H9 (cell line): Measurements from ENCODE around the gene NDNF. TPM values are rescaled to one million over a fixed set of nuclear protein-coding genes. Genes with fewer than 3 reads are reported as not detected.

Source experiments
- DNase-seq: peaks from one replicate; pipeline ENCODE4 v3.0.0-alpha.2; 2017
- H2AFZ ChIP-seq: one replicate; pipeline ENCODE4 v1.6.1; 2013; ENCODE audit warnings: mild to moderate bottlenecking, low read length, control low read depth, moderate library complexity
- H2AK5ac ChIP-seq: 2 replicates; pipeline ENCODE4 v1.6.1; 2013; ENCODE audit warnings: low read length, control low read depth, mixed read lengths; ENCODE audit not compliant: insufficient read length
- H2BK120ac ChIP-seq: one replicate; pipeline ENCODE4 v1.6.1; 2013; ENCODE audit warnings: low read depth, mild to moderate bottlenecking, low read length, control low read depth, inconsistent platforms; ENCODE audit not compliant: poor library complexity, severe bottlenecking
- H2BK12ac ChIP-seq: 2 replicates; pipeline ENCODE4 v1.6.1; 2013; ENCODE audit warnings: low read length, control low read depth, mixed read lengths, low read depth; ENCODE audit not compliant: insufficient read length
- H2BK15ac ChIP-seq: 2 replicates; pipeline ENCODE4 v1.6.1; 2013; ENCODE audit warnings: low read depth, low read length, control low read depth
- H2BK20ac ChIP-seq: one replicate; pipeline ENCODE4 v1.6.1; 2013; ENCODE audit warnings: low read depth, mild to moderate bottlenecking, low read length, control low read depth, inconsistent platforms; ENCODE audit not compliant: poor library complexity, severe bottlenecking
- H2BK5ac ChIP-seq: 2 replicates; pipeline ENCODE4 v1.6.1; 2013; ENCODE audit warnings: low read length, control low read depth, mixed read lengths; ENCODE audit not compliant: insufficient read length
- H3K14ac ChIP-seq: 2 replicates; pipeline ENCODE4 v1.6.1; 2013; ENCODE audit warnings: low read length, control low read depth; ENCODE audit not compliant: insufficient read depth
- H3K18ac ChIP-seq: 2 replicates; pipeline ENCODE4 v1.6.1; 2013; ENCODE audit warnings: low read depth, mild to moderate bottlenecking, mixed read lengths, low read length, control low read depth; ENCODE audit not compliant: insufficient read length
- H3K23ac ChIP-seq: 2 replicates; pipeline ENCODE4 v1.6.1; 2013; ENCODE audit warnings: low read length, control low read depth, mixed read lengths, low read depth; ENCODE audit not compliant: insufficient read length
- H3K23me2 ChIP-seq: 2 replicates; pipeline ENCODE4 v1.6.1; 2013; ENCODE audit warnings: low read depth, mild to moderate bottlenecking, mixed read lengths, low read length, control low read depth; ENCODE audit not compliant: insufficient read length, poor library complexity, severe bottlenecking
- H3K27ac ChIP-seq: 2 replicates; pipeline ENCODE4 v1.5.1; 2013; ENCODE audit warnings: low read length, control low read depth, mixed read lengths, low read depth; ENCODE audit not compliant: insufficient read length
- H3K27me3 ChIP-seq: 2 replicates; pipeline ENCODE4 v1.6.1; 2013; ENCODE audit warnings: low read length, control low read depth, inconsistent platforms; ENCODE audit not compliant: insufficient read depth
- H3K4ac ChIP-seq: 2 replicates; pipeline ENCODE4 v1.6.1; 2013; ENCODE audit warnings: low read depth, mild to moderate bottlenecking, control low read depth, inconsistent platforms, low read length, moderate library complexity
- H3K4me1 ChIP-seq: 2 replicates; pipeline ENCODE4 v1.6.1; 2013; ENCODE audit warnings: low read length, control low read depth, inconsistent platforms; ENCODE audit not compliant: insufficient read depth
- H3K4me2 ChIP-seq: 2 replicates; pipeline ENCODE4 v1.6.1; 2013; ENCODE audit warnings: low read length, control low read depth, mixed read lengths; ENCODE audit not compliant: insufficient read length, insufficient read depth
- H3K56ac ChIP-seq: 2 replicates; pipeline ENCODE4 v1.6.1; 2013; ENCODE audit warnings: low read depth, mild to moderate bottlenecking, mixed read lengths, low read length, control low read depth; ENCODE audit not compliant: insufficient read length
- H3K79me1 ChIP-seq: 2 replicates; pipeline ENCODE4 v1.6.1; 2013; ENCODE audit warnings: low read depth, mild to moderate bottlenecking, moderate library complexity, low read length, control low read depth, inconsistent platforms; ENCODE audit not compliant: insufficient read depth, poor library complexity, severe bottlenecking
- H3K79me2 ChIP-seq: 2 replicates; pipeline ENCODE4 v1.6.1; 2013; ENCODE audit warnings: low read length, control low read depth, inconsistent platforms; ENCODE audit not compliant: insufficient read depth
- H3K9ac ChIP-seq: 2 replicates; pipeline ENCODE4 v1.6.1; 2013; ENCODE audit warnings: low read length, control low read depth, mixed read lengths; ENCODE audit not compliant: insufficient read length; ENCODE audit errors: extremely low read depth
- H3K9me3 ChIP-seq: one replicate; pipeline ENCODE4 v1.6.1; 2013; ENCODE audit warnings: low read depth, low read length, inconsistent platforms; ENCODE audit not compliant: control insufficient read depth
- H3T11ph ChIP-seq: one replicate; pipeline ENCODE4 v1.6.1; 2013; ENCODE audit warnings: mild to moderate bottlenecking, low read length, control low read depth, inconsistent platforms
- H4K20me1 ChIP-seq: one replicate; pipeline ENCODE4 v1.6.1; 2013; ENCODE audit not compliant: control insufficient read depth, insufficient read length, insufficient read depth
- H4K5ac ChIP-seq: 2 replicates; pipeline ENCODE4 v1.6.1; 2013; ENCODE audit warnings: low read depth, mild to moderate bottlenecking, mixed read lengths, low read length, control low read depth; ENCODE audit not compliant: insufficient read length
- H4K8ac ChIP-seq: replicated peaks from 2 replicates; pipeline ENCODE4 v1.6.1; 2013; ENCODE audit warnings: low read length, control low read depth, mixed read lengths, low read depth; ENCODE audit not compliant: insufficient read length
- H4K91ac ChIP-seq: 2 replicates; pipeline ENCODE4 v1.6.1; 2013; ENCODE audit warnings: low read depth, mild to moderate bottlenecking, moderate library complexity, mixed read lengths, low read length, control low read depth; ENCODE audit not compliant: insufficient read length
- H3K27ac Mint-ChIP-seq, 3 experiments: 2 replicates in 2 of 3; 3 replicates in 1 of 3; pipeline ENCODE4 v1.8.0; 2020 to 2021; ENCODE audit warnings: mixed read lengths in 3 of 3, mild to moderate bottlenecking in 1 of 3, moderate library complexity in 1 of 3
- H3K27me3 Mint-ChIP-seq: 2 replicates; pipeline ENCODE4 v1.8.0; 2021; ENCODE audit warnings: low read depth, mild to moderate bottlenecking, moderate library complexity, mixed read lengths
- H3K36me3 Mint-ChIP-seq, 3 experiments: 2 replicates in 2 of 3; 3 replicates in 1 of 3; pipeline ENCODE4 v1.8.0; 2020 to 2021; ENCODE audit warnings: low read depth in 3 of 3, mixed read lengths in 3 of 3; ENCODE audit not compliant: insufficient read depth in 1 of 3
- H3K4me1 Mint-ChIP-seq, 2 experiments: 2 replicates each; pipeline ENCODE4 v1.8.0; 2020; ENCODE audit warnings: mixed read lengths in 2 of 2
- H3K4me3 Mint-ChIP-seq, 2 experiments: 2 replicates in 1 of 2; 3 replicates in 1 of 2; pipeline ENCODE4 v1.8.0; 2020 to 2021; ENCODE audit warnings: mild to moderate bottlenecking in 2 of 2, mixed read lengths in 2 of 2, moderate library complexity in 1 of 2
- H3K9me3 Mint-ChIP-seq, 2 experiments: 2 replicates in 1 of 2; 3 replicates in 1 of 2; pipeline ENCODE4 v1.8.0; 2020; ENCODE audit warnings: mild to moderate bottlenecking in 2 of 2, mixed read lengths in 2 of 2, moderate library complexity in 1 of 2
- CTCF ChIP-seq: fragments of 200-600 bp; sonication (generic); conservative IDR thresholded peaks from 3 replicates; pipeline ENCODE4 v1.8.0; 2021; ENCODE audit warnings: antibody characterized with exemption, mild to moderate bottlenecking
- WGBS: extraction: QIAGEN DNeasy Blood & Tissue Kit; methylation state at CpG from one replicate; pipeline ENCODE4 v1.1.7; 2013; ENCODE audit warnings: missing lambda C conversion rate, low lambda C conversion rate, mixed read lengths; ENCODE audit not compliant: insufficient read length; ENCODE audit errors: extremely low coverage; 5-methylcytosine and 5-hydroxymethylcytosine counted together
- total RNA-seq: library from RNA; stranded (reverse); gene quantifications from 2 replicates; pipeline ENCODE4 v1.2.1, GENCODE V29; 2021

NDNF gene
- total RNA-seq, 1 experiment from 2014 or later, result 0.17 TPM

GRCh38 chr4:120994521-120994920 is 77.8 kb downstream of the NDNF start:
- Histone ChIP-seq H2AFZ (peak overlapping the region; percentile 48), H2BK120ac (no peak overlapping the region), H4K20me1 (no peaks in the 10 kb centered on the region), H3K27me3 (no peaks in the 10 kb centered on the region), H4K91ac (no peak overlapping the region), H4K5ac (no peak overlapping the region), H3K9ac (no peak overlapping the region), H3K4me2 (no peak overlapping the region), H2BK15ac (no peak overlapping the region), H3K18ac (no peak overlapping the region), H3K4me1 (peaks cover 5% of the 10 kb centered on the region; the same call in 1 of the 2 replicates), H2BK12ac (no peak overlapping the region), H3K9me3 (no peaks in the 10 kb centered on the region), H3K14ac (no peak overlapping the region), H3K79me2 (no peaks in the 10 kb centered on the region), H3K27ac (no peak overlapping the region), H3K23me2 (no peaks in the 10 kb centered on the region), H4K8ac (no peak overlapping the region), H3K23ac (no peak overlapping the region), H2BK5ac (no peak overlapping the region), H3K4ac (no peak overlapping the region), H2AK5ac (no peak overlapping the region), H2BK20ac (no peak overlapping the region), H3T11ph (no peak overlapping the region), H3K56ac (no peak overlapping the region), H3K79me1 (no peaks in the 10 kb centered on the region)
- Mint-ChIP-seq H3K9me3 (no peaks in the 10 kb centered on the region; a peak in 2 of 5 replicates), H3K27me3 (no peaks in the 10 kb centered on the region), H3K4me3 (no peak overlapping the region), H3K36me3 (no peaks in the 10 kb centered on the region; a peak in 1 of 7 replicates), H3K4me1 (peaks cover 11 to 12% of the 10 kb centered on the region in 2 experiments), H3K27ac (no peak overlapping the region)
- TF ChIP-seq CTCF, result no peak
- WGBS, result no CpG with 5 or more reads among the region's 1 CpG
- DNase-seq, result no peak
